HG03025 (cell line): Measurements from ENCODE around the gene BRICD5.

Experiments
- ATAC-seq: cut with Tn5 transposase; IDR thresholded peaks from one replicate; pipeline ENCODE4 v1.9.1; 2021; ENCODE audit warnings: mild to moderate bottlenecking, moderate library complexity; ENCODE audit not compliant: unreplicated experiment, low FRiP score

BRICD5 gene

GRCh38 chr16:2226245-2226793, 15.7 kb upstream of the BRICD5 start:
- no peak for ATAC-seq

GRCh38 chr16:2223942-2224486, 13.4 kb upstream of the BRICD5 start:
- peak; percentile 9 for ATAC-seq

- ATAC-seq: peak; percentile 87
Measured at GRCh38 chr16:2223221-2223941, 12.7 kb upstream of the BRICD5 start, which contains the start of gene E4F1. Gene E4F1 (plus strand): TSS chr16:2223591. CDS start chr16:2223614, 23 bp downstream.

- ATAC-seq: no peak
Measured at GRCh38 chr16:2216330-2216729, 5.7 kb upstream of the BRICD5 start.

GRCh38 chr16:2214719-2214968, 4.0 kb upstream of the BRICD5 start, which contains the start of gene PGP:
Gene PGP (minus strand): TSS chr16:2214840. CDS start chr16:2214777, 63 bp downstream.
- ATAC-seq: peak; percentile 80

- peak; percentile 22 for ATAC-seq
Measured at GRCh38 chr16:2213817-2214718, 3.4 kb upstream of the BRICD5 start.

GRCh38 chr16:2212362-2213324, 2.0 kb upstream of the BRICD5 start:
- ATAC-seq: no peak

GRCh38 chr16:2211923-2212347, 1.3 kb upstream of the BRICD5 start:
- ATAC-seq: no peak

GRCh38 chr16:2210009-2210332, 692 bp downstream of the BRICD5 start:
- no peak for ATAC-seq

- ATAC-seq: no peak
Measured at GRCh38 chr16:2209258-2210008, 1.2 kb downstream of the BRICD5 start.

GRCh38 chr16:2208772-2209171, 1.9 kb downstream of the BRICD5 start:
- ATAC-seq: no peak

- ATAC-seq: no peak
Measured at GRCh38 chr16:2208308-2208707, 2.4 kb downstream of the BRICD5 start.

- ATAC-seq: no peak
Measured at GRCh38 chr16:2207872-2208271, 2.8 kb downstream of the BRICD5 start.

GRCh38 chr16:2206780-2207433, 3.8 kb downstream of the BRICD5 start:
- ATAC-seq: no peak

- ATAC-seq: no peak
Measured at GRCh38 chr16:2206420-2206779, 4.3 kb downstream of the BRICD5 start.

- ATAC-seq: no peak
Measured at GRCh38 chr16:2205967-2206313, 4.7 kb downstream of the BRICD5 start.

GRCh38 chr16:2205104-2205966, 5.3 kb downstream of the BRICD5 start, which contains the start of gene MLST8:
Gene MLST8 (plus strand): TSS chr16:2205454. CDS start chr16:2206086, 632 bp downstream.
- peak; percentile 65 for ATAC-seq
